Pons (tissue), 1 donor: ENCODE results near the gene OFD1.
A peak's percentile ranks its signal among the peaks of the same experiment; 100 is the strongest.

Source experiments
- DNase-seq: peaks from one replicate; pipeline ENCODE4 v3.0.0-alpha.2; 2016; ENCODE audit warnings: low spot score

Gene OFD1, protein sequence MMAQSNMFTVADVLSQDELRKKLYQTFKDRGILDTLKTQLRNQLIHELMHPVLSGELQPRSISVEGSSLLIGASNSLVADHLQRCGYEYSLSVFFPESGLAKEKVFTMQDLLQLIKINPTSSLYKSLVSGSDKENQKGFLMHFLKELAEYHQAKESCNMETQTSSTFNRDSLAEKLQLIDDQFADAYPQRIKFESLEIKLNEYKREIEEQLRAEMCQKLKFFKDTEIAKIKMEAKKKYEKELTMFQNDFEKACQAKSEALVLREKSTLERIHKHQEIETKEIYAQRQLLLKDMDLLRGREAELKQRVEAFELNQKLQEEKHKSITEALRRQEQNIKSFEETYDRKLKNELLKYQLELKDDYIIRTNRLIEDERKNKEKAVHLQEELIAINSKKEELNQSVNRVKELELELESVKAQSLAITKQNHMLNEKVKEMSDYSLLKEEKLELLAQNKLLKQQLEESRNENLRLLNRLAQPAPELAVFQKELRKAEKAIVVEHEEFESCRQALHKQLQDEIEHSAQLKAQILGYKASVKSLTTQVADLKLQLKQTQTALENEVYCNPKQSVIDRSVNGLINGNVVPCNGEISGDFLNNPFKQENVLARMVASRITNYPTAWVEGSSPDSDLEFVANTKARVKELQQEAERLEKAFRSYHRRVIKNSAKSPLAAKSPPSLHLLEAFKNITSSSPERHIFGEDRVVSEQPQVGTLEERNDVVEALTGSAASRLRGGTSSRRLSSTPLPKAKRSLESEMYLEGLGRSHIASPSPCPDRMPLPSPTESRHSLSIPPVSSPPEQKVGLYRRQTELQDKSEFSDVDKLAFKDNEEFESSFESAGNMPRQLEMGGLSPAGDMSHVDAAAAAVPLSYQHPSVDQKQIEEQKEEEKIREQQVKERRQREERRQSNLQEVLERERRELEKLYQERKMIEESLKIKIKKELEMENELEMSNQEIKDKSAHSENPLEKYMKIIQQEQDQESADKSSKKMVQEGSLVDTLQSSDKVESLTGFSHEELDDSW

DNA sequence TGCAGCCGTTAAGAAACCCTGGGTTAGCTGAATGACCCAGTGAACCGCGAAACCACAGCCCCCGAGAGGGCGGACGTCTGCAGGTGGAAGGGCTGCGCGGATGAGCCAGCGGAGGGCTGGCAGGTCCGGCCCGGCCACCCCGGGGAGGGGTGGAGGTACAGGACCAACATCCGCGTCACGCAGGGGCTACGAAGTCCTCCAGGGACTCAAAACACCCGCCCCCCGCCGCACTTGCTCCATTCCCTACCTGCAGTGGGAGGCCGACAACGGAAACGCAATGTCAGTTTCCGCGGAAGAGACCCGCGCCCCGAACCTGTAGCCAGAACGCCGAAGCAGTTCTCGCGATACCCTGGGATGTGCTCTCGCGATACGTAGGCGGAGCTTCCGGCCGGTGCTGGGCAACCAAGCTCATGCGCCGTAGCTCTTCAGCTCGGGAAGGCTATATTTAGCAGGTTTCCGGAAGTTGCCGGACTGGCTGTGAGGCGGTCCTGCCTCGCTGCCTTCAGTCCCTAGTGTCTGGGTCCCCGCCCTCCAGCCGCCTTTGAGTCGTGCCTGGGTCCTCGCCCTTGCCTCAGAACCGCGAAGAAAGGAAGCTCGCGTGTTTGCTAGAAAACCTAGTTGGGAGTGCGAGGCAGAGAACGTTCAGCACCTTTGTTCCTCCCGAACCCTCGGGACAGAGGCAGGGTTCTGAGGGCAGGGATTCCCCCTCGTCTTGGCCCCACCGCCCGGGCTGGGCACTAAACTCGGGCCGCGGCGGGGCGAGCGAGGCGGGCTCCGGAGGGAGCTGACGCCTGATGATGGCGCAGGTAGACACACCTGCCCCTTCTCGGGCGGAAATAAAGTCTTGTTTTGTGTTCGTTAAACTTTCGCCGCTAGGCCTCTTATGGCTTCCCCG lies at the start of gene OFD1, which contains the start of gene TRAPPC2:
TSS of gene OFD1 (plus strand) at position 471 of the 895 bp plus-strand sequence. CDS start at position 795, 324 bp downstream.
TSS of gene TRAPPC2 (minus strand) at position 343 of the 895 bp plus-strand sequence. CDS start 14,657 bp downstream, outside the sequence.
- peak; percentile 89 for DNase-seq

DNA sequence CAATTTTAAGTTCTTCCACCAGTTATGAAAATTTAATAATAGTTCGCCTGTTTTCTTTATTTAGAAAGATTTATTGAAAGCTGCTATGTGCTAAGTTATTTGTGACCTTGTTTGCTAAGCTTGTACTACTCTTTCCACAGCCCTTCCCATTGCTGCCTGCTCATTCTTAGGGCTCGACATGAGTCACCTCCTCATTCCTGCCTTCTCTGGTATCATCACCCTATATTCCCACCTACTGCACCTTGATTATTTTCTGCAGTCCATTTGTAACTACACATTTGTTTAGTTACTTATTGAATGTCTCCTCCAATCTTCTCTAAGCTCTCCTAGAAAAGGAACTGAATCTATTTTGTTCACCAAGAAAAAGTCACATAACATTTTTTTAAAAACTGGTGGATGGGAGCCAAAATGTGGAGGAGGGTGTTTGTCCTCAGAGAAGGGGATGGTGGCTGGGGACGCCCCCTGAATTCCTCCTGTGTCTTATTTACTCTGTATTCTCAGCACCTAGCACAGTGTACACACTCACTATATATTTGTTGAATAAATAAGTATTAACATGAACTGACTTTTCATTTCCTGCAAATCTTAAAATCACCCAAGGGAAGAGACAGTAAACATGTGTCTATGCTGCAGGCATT lies 49.3 kb upstream of the OFD1 start:
- DNase-seq: no peak

DNA sequence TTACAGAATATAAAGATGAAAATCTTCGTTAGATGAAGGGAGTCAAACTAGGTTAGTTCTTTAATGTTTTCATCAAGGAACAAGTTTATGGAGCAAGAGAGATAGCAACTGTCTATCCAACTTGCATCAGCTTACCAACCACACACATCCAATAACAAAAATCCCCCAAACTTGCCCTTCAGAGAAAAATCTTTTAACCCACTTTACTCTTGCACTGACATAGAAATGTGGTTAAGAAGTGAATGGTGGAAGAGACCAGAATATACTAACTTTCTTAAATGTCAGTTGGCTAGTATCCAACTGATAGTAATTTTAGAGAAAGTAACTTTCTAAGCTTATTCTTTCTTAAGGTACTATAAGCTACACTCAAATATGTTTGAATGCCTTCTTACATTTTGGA lies 47.3 kb upstream of the OFD1 start:
- no peak for DNase-seq

- DNase-seq: peak; percentile 22
These were observed 46.1 kb upstream of the OFD1 start for GRCh38 chrX:13688384-13688957.

DNA sequence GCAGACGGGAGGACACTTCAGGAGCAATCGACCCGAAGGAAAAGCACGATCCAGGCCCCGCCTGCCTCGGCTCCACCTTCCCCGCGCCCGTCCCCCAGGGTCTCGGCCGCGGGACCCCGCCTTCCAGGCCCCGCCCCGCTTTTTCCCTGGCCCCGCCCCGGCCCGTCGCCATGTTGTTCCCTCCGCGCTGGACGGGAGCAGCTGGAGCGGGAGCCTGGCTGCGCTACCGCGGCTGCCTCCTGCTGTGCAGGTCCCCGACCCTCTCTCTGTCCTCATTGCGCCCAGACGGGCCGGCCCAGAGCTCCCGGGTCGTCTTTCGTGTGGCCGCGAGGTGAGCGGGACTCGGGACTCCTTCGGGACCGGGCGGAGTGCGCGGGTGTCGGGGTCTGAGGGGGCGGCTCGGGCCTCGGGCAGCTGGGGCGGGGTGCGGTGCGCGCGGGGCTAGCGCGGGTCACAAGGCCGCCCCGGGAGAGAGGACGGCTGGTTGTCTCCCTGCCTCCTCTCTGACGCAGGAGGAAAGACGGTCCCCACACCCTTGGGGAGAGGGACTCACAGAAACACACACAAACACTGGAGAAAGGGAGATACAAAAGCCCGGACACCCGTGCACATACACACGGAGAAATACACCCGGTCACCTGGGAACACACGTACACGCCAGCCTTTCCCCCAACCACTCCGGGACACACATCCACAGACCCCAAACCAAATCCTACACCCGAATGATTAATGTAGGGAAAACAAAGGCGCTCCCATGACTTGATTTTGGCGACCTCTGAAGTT lies 45.4 kb upstream of the OFD1 start, which contains the start of gene RAB9A:
TSS of gene RAB9A (plus strand) at position 171 of the 783 bp plus-strand sequence. CDS start 19,619 bp downstream, outside the sequence.
- DNase-seq: peak; percentile 56

DNA sequence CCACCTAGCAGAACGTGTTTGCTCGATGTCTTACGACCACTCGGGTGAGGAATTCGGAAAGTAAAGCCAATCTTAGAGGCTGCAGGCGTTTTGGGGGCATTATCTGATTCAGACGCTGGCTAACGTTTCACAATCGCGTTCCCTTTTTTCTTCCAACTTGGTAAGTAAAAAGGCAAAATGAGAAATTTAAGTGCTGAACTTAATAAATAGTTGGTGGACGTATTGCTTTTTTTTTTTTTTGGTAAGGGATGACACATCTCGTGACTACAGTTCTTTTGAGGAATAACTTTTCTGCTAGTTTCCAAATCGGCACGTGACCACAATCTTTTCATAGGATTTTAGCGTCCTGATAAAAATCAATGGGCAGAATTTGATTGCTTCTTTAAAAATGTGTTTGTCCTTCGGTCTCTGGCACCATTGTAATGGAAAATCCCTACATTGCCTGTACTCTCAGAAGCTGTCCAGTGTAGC lies 44.8 kb upstream of the OFD1 start:
- peak; percentile 38 for DNase-seq

DNA sequence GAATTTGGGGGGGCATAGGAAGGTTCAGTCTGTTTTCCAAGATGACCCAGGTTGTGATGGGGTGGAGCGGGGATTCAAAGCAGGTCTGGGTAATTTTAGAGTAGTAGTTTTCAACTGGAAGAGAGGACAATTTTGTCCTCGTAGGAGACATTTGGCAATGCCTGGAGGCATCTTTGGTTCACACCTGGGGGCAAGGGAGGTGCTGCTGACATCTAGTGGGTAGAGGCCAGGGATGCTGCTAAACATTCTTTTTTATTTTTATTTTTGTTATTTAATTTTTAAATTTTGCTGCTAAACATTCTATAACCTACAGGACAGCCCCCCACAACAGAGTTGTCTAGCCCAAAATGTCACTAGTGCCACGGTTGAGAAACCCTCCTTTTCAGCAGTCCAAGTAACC lies 43.7 kb upstream of the OFD1 start:
- no peak for DNase-seq

- DNase-seq: no peak
These were observed 42.6 kb upstream of the OFD1 start for GRCh38 chrX:13691841-13692371.

DNA sequence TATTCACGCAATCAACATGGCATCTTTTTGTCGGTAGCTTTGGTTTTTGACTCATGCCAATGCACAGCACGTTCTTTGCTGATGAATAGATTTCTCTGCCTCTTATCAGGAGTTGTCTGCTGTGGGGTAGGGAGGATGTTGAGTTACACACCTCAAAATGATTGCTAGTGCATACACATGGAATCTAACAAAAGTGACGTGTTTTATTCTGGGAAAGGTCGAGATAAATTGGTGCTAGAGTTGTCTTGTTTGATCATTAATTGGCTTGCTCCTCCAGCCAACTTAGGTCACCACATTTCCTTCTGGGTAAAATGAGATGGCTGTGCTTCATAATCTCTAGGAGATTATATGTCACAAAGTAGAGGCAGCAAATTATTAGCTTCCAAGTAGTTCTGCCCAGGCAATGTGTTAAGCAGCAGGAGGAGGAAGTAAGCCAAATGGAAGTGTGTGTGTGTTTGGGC lies 41.7 kb upstream of the OFD1 start:
- no peak for DNase-seq

GRCh38 chrX:13693341-13693961 lies 41.1 kb upstream of the OFD1 start:
- DNase-seq: peak; percentile 79

- DNase-seq: no peak
These were observed 40.2 kb upstream of the OFD1 start for GRCh38 chrX:13694359-13694758.

DNA sequence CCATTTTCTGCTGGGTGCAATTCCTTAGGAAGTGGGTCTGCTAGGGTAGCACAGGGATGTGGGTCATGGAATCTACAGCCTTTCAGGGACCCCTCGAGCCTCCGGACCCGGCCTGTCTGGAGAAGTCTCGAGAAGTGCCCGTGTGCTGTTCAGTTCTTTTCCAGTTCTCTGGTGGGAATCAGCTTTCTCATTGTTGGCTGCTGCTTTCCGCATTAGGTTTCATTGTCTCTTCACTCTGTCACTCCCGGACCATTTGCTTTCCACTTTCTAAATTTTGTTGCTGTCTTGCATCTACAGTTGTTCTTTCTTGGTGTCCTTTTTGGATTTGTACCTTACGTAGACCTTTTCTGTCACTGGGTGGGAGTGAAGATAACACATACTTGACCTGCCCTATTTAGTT lies 39.6 kb upstream of the OFD1 start:
- no peak for DNase-seq

DNA sequence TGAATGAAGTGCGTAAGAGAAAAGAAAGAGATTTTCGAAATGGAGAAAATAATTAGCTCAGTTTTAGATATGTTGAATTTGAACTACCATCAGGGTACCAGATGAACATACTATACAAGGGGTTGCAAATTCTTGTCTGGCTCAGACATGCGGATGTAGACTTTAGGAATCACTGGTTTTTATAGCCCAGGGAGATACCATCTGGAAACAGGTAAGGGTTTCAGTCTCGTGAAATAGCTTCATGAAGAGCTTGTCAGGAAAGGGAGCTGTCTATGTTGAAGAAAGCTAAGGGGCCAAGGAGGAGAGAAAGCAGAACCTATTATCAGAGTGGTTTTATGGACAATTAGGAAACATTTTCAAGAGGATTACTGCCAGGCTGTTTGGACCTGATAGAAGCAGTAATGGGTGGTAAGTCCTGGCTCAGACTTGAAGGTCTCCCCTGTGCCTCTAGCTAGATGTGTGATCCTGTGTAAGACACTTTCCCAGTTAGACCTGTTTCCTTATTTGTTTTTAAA lies 38.9 kb upstream of the OFD1 start:
- DNase-seq: no peak

GRCh38 chrX:13697455-13697854 lies 37.1 kb upstream of the OFD1 start:
- no peak for DNase-seq

DNA sequence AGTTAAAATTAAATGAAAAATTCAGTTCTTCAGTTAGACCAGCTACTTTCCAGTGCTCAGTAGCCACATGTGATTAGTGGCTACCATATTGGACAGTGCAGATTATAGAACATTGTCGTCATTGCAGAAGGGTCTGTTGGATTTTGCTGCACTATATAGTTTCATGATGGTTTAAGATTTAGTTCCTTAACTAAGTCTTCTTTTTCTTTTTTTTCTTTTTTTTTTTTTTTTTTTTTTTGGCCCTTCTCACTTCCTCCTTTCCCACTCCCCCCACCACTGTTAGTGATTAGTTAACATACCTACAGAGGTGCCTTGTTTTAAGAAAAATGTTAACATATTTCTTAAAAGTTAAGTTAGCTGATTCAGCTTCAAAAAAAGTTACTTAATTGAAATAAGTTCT lies 36.6 kb upstream of the OFD1 start:
- no peak for DNase-seq

- DNase-seq: no peak
These were observed 36.1 kb upstream of the OFD1 start for GRCh38 chrX:13698432-13698831.

GRCh38 chrX:13699183-13699826 lies 35.2 kb upstream of the OFD1 start:
- DNase-seq: no peak

- DNase-seq: no peak
These were observed 34.2 kb upstream of the OFD1 start for GRCh38 chrX:13700380-13700779.
